H1 (cell line): Measurements from ENCODE around the gene CHST11.
"Not testable (repeated sequence)": the region's sequence is repeated elsewhere in the genome, so short reads cannot be mapped to it uniquely, and the experiment has no call there.

Experiments
- CHD2 ChIP-seq: IDR thresholded peaks from 2 replicates; pipeline ENCODE4 v1.6.1; 2012; ENCODE audit warnings: low read length, improper control_type of control experiment
- EZH2 ChIP-seq: fragments of 200-600 bp; sonication (generic); IDR thresholded peaks from 2 replicates; pipeline ENCODE4 v1.7.1; 2012; ENCODE audit warnings: low read depth, mild to moderate bottlenecking, moderate library complexity, low read length, inconsistent platforms; ENCODE audit not compliant: severe bottlenecking
- MAFK ChIP-seq: IDR thresholded peaks from 2 replicates; pipeline ENCODE4 v1.6.1; 2012; ENCODE audit warnings: low read depth, mild to moderate bottlenecking, improper control_type of control experiment, low read length
- RFX5 ChIP-seq: IDR thresholded peaks from 2 replicates; pipeline ENCODE4 v1.6.1; 2011; ENCODE audit warnings: low read depth, low read length, improper control_type of control experiment, borderline replicate concordance
- SIRT6 ChIP-seq: IDR thresholded peaks from one replicate; pipeline ENCODE4 v1.7.1; 2012; ENCODE audit warnings: low read length, inconsistent platforms
- TF ChIP-seq, protein P1 (sequence below): fragments of 300-600 bp; sonication (generic); IDR thresholded peaks from 2 replicates; pipeline ENCODE4 v1.7.1; 2012; ENCODE audit warnings: low read length, moderate library complexity, mild to moderate bottlenecking, inconsistent platforms; ENCODE audit not compliant: insufficient replicate concordance
- TF ChIP-seq, protein P2 (sequence below), 3 experiments: IDR thresholded peaks; 1 replicate in 2 of 3; 2 replicates in 1 of 3; pipeline versions ENCODE4 v1.5.1 to v1.6.1; 2011; ENCODE audit warnings: low read length in 3 of 3, mild to moderate bottlenecking in 3 of 3, inconsistent platforms in 2 of 3, low read depth in 1 of 3, moderate library complexity in 1 of 3; ENCODE audit not compliant: insufficient read depth in 1 of 3; ENCODE audit errors: control extremely low read depth in 1 of 3

GRCh38 chr12:104574758-104575157 lies 118.0 kb downstream of the CHST11 start:
- TF ChIP-seq, protein P1, sequence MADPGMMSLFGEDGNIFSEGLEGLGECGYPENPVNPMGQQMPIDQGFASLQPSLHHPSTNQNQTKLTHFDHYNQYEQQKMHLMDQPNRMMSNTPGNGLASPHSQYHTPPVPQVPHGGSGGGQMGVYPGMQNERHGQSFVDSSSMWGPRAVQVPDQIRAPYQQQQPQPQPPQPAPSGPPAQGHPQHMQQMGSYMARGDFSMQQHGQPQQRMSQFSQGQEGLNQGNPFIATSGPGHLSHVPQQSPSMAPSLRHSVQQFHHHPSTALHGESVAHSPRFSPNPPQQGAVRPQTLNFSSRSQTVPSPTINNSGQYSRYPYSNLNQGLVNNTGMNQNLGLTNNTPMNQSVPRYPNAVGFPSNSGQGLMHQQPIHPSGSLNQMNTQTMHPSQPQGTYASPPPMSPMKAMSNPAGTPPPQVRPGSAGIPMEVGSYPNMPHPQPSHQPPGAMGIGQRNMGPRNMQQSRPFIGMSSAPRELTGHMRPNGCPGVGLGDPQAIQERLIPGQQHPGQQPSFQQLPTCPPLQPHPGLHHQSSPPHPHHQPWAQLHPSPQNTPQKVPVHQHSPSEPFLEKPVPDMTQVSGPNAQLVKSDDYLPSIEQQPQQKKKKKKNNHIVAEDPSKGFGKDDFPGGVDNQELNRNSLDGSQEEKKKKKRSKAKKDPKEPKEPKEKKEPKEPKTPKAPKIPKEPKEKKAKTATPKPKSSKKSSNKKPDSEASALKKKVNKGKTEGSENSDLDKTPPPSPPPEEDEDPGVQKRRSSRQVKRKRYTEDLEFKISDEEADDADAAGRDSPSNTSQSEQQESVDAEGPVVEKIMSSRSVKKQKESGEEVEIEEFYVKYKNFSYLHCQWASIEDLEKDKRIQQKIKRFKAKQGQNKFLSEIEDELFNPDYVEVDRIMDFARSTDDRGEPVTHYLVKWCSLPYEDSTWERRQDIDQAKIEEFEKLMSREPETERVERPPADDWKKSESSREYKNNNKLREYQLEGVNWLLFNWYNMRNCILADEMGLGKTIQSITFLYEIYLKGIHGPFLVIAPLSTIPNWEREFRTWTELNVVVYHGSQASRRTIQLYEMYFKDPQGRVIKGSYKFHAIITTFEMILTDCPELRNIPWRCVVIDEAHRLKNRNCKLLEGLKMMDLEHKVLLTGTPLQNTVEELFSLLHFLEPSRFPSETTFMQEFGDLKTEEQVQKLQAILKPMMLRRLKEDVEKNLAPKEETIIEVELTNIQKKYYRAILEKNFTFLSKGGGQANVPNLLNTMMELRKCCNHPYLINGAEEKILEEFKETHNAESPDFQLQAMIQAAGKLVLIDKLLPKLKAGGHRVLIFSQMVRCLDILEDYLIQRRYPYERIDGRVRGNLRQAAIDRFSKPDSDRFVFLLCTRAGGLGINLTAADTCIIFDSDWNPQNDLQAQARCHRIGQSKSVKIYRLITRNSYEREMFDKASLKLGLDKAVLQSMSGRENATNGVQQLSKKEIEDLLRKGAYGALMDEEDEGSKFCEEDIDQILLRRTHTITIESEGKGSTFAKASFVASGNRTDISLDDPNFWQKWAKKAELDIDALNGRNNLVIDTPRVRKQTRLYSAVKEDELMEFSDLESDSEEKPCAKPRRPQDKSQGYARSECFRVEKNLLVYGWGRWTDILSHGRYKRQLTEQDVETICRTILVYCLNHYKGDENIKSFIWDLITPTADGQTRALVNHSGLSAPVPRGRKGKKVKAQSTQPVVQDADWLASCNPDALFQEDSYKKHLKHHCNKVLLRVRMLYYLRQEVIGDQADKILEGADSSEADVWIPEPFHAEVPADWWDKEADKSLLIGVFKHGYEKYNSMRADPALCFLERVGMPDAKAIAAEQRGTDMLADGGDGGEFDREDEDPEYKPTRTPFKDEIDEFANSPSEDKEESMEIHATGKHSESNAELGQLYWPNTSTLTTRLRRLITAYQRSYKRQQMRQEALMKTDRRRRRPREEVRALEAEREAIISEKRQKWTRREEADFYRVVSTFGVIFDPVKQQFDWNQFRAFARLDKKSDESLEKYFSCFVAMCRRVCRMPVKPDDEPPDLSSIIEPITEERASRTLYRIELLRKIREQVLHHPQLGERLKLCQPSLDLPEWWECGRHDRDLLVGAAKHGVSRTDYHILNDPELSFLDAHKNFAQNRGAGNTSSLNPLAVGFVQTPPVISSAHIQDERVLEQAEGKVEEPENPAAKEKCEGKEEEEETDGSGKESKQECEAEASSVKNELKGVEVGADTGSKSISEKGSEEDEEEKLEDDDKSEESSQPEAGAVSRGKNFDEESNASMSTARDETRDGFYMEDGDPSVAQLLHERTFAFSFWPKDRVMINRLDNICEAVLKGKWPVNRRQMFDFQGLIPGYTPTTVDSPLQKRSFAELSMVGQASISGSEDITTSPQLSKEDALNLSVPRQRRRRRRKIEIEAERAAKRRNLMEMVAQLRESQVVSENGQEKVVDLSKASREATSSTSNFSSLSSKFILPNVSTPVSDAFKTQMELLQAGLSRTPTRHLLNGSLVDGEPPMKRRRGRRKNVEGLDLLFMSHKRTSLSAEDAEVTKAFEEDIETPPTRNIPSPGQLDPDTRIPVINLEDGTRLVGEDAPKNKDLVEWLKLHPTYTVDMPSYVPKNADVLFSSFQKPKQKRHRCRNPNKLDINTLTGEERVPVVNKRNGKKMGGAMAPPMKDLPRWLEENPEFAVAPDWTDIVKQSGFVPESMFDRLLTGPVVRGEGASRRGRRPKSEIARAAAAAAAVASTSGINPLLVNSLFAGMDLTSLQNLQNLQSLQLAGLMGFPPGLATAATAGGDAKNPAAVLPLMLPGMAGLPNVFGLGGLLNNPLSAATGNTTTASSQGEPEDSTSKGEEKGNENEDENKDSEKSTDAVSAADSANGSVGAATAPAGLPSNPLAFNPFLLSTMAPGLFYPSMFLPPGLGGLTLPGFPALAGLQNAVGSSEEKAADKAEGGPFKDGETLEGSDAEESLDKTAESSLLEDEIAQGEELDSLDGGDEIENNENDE: not testable (repeated sequence)
- TF ChIP-seq, protein P2, sequence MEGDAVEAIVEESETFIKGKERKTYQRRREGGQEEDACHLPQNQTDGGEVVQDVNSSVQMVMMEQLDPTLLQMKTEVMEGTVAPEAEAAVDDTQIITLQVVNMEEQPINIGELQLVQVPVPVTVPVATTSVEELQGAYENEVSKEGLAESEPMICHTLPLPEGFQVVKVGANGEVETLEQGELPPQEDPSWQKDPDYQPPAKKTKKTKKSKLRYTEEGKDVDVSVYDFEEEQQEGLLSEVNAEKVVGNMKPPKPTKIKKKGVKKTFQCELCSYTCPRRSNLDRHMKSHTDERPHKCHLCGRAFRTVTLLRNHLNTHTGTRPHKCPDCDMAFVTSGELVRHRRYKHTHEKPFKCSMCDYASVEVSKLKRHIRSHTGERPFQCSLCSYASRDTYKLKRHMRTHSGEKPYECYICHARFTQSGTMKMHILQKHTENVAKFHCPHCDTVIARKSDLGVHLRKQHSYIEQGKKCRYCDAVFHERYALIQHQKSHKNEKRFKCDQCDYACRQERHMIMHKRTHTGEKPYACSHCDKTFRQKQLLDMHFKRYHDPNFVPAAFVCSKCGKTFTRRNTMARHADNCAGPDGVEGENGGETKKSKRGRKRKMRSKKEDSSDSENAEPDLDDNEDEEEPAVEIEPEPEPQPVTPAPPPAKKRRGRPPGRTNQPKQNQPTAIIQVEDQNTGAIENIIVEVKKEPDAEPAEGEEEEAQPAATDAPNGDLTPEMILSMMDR (IDR thresholded peaks at IDR 0.05; ENCODE audit: control extremely low read depth in 1 of 3, insufficient read depth in 1 of 3, low read depth in 1 of 3, low read length in 3 of 3): not testable (repeated sequence)
- TF ChIP-seq SIRT6, CHD2, EZH2, MAFK, RFX5: not testable (repeated sequence)
